Measurements from ENCODE around the gene ERI2. TPM values are rescaled to one million over a fixed set of nuclear protein-coding genes. Genes with fewer than 3 reads are reported as not detected.

ERI2 gene
- total and polyA plus RNA-seq, 2 of the 13 experiments (the other 11 are each of a cell fraction or from before 2014, with no cell fraction given) = 17.4 to 41.3 TPM

DNA sequence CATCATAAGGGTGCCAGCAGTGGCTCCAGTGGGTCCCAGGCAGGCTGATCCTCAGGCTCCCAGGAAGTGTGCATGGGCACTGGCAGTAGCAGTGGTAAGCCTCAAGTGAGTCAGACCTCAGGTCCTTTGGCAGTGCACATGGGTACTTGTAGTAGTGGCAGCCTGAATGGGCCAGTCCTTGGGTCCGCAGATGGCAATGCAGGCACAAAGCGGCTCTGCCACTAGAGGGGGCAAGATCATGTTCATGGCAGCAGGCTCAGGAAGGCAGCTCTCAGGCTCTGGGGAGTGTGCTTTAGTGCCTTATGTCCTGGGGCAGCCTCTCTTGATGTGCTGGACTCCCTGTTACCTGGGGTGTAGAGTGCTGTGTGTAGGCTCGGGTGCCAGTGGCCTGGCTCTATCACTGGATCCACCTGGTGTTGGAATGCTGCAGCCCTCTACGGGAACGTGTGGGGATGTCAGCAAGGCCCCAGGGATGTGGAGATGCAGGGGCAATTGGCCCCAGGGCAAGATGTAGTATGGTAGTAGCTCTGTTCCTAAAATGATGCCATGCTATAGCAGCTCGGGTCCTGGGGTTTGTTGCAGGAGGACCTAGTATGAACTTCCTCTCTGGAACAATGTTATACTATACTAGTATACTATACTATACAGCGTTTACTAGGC lies 31.4 kb downstream of the ERI2 start (continued):
- no peak for TF ChIP-seq ATF7 (IDR thresholded peaks at IDR 0.05)
- no peak for TF ChIP-seq ATF7 (CRISPR knock-in tag; IDR thresholded peaks at IDR 0.05)
- no peak for TF ChIP-seq NR2F1 (CRISPR knock-in tag; IDR thresholded peaks at IDR 0.05)
- TF ChIP-seq, protein P1, sequence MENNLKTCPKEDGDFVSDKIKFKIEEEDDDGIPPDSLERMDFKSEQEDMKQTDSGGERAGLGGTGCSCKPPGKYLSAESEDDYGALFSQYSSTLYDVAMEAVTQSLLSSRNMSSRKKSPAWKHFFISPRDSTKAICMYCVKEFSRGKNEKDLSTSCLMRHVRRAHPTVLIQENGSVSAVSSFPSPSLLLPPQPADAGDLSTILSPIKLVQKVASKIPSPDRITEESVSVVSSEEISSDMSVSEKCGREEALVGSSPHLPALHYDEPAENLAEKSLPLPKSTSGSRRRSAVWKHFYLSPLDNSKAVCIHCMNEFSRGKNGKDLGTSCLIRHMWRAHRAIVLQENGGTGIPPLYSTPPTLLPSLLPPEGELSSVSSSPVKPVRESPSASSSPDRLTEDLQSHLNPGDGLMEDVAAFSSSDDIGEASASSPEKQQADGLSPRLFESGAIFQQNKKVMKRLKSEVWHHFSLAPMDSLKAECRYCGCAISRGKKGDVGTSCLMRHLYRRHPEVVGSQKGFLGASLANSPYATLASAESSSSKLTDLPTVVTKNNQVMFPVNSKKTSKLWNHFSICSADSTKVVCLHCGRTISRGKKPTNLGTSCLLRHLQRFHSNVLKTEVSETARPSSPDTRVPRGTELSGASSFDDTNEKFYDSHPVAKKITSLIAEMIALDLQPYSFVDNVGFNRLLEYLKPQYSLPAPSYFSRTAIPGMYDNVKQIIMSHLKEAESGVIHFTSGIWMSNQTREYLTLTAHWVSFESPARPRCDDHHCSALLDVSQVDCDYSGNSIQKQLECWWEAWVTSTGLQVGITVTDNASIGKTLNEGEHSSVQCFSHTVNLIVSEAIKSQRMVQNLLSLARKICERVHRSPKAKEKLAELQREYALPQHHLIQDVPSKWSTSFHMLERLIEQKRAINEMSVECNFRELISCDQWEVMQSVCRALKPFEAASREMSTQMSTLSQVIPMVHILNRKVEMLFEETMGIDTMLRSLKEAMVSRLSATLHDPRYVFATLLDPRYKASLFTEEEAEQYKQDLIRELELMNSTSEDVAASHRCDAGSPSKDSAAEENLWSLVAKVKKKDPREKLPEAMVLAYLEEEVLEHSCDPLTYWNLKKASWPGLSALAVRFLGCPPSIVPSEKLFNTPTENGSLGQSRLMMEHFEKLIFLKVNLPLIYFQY (CRISPR knock-in tag; IDR thresholded peaks at IDR 0.05; ENCODE audit: borderline replicate concordance) = peak; percentile 57; the same call in 1 of the 2 replicates
- TF ChIP-seq, protein P2, sequence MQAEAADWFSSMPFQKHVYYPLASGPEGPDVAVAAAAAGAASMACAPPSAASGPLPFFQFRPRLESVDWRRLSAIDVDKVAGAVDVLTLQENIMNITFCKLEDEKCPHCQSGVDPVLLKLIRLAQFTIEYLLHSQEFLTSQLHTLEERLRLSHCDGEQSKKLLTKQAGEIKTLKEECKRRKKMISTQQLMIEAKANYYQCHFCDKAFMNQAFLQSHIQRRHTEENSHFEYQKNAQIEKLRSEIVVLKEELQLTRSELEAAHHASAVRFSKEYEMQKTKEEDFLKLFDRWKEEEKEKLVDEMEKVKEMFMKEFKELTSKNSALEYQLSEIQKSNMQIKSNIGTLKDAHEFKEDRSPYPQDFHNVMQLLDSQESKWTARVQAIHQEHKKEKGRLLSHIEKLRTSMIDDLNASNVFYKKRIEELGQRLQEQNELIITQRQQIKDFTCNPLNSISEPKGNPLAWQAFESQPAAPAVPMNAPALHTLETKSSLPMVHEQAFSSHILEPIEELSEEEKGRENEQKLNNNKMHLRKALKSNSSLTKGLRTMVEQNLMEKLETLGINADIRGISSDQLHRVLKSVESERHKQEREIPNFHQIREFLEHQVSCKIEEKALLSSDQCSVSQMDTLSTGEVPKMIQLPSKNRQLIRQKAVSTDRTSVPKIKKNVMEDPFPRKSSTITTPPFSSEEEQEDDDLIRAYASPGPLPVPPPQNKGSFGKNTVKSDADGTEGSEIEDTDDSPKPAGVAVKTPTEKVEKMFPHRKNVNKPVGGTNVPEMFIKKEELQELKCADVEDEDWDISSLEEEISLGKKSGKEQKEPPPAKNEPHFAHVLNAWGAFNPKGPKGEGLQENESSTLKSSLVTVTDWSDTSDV (CRISPR knock-in tag; IDR thresholded peaks at IDR 0.05) = no peak
- peak; percentile 46; the same call in 1 of the 2 replicates for TF ChIP-seq ZMYM4 (CRISPR knock-in tag; IDR thresholded peaks at IDR 0.05)
- TF ChIP-seq FOXA3 (CRISPR knock-in tag; IDR thresholded peaks at IDR 0.05) = no peak
- peak; percentile 49; the same call in 1 of the 2 replicates for TF ChIP-seq ZNF724P (CRISPR knock-in tag; IDR thresholded peaks at IDR 0.05; ENCODE audit: borderline replicate concordance)
- TF ChIP-seq ZSCAN29 (CRISPR knock-in tag; conservative IDR thresholded peaks at IDR 0.05) = no peak
- TF ChIP-seq, protein P3, sequence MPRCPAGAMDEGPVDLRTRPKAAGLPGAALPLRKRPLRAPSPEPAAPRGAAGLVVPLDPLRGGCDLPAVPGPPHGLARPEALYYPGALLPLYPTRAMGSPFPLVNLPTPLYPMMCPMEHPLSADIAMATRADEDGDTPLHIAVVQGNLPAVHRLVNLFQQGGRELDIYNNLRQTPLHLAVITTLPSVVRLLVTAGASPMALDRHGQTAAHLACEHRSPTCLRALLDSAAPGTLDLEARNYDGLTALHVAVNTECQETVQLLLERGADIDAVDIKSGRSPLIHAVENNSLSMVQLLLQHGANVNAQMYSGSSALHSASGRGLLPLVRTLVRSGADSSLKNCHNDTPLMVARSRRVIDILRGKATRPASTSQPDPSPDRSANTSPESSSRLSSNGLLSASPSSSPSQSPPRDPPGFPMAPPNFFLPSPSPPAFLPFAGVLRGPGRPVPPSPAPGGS (CRISPR knock-in tag; IDR thresholded peaks at IDR 0.05) = peak; percentile 58; the same call in 1 of the 2 replicates
- no peak for TF ChIP-seq ZNF256 (CRISPR knock-in tag; conservative IDR thresholded peaks at IDR 0.05)
- peak; percentile 40; the same call in 1 of the 2 replicates for TF ChIP-seq SAP130 (CRISPR knock-in tag; IDR thresholded peaks at IDR 0.05; ENCODE audit: low read depth)
- no peak for TF ChIP-seq MATR3 (CRISPR knock-in tag; IDR thresholded peaks at IDR 0.05)
- peak; percentile 21; the same call in 1 of the 2 replicates for TF ChIP-seq SIX1 (CRISPR knock-in tag; IDR thresholded peaks at IDR 0.05; ENCODE audit: borderline replicate concordance)
- 0 out of 2 replicates have a peak, but pooled peaks have one; percentile 48 for TF ChIP-seq ZNF468 (CRISPR knock-in tag; IDR thresholded peaks at IDR 0.05)
- no peak for TF ChIP-seq BHLHE40 (IDR thresholded peaks at IDR 0.05; ENCODE audit: low read length)
- TF ChIP-seq, protein P4, sequence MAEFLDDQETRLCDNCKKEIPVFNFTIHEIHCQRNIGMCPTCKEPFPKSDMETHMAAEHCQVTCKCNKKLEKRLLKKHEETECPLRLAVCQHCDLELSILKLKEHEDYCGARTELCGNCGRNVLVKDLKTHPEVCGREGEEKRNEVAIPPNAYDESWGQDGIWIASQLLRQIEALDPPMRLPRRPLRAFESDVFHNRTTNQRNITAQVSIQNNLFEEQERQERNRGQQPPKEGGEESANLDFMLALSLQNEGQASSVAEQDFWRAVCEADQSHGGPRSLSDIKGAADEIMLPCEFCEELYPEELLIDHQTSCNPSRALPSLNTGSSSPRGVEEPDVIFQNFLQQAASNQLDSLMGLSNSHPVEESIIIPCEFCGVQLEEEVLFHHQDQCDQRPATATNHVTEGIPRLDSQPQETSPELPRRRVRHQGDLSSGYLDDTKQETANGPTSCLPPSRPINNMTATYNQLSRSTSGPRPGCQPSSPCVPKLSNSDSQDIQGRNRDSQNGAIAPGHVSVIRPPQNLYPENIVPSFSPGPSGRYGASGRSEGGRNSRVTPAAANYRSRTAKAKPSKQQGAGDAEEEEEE (CRISPR knock-in tag; IDR thresholded peaks at IDR 0.05; ENCODE audit: borderline replicate concordance) = no peak
- no peak for TF ChIP-seq RFXAP (CRISPR knock-in tag; IDR thresholded peaks at IDR 0.05; ENCODE audit: borderline replicate concordance)
- peak; percentile 60 for TF ChIP-seq SALL1 (CRISPR knock-in tag; IDR thresholded peaks at IDR 0.05)
- TF ChIP-seq HNRNPL (IDR thresholded peaks at IDR 0.05; ENCODE audit: low read depth, low read length) = peak; percentile 67; the same call in 1 of the 2 replicates
- peak; percentile 71; the same call in 1 of the 2 replicates for TF ChIP-seq ZNF788 (CRISPR knock-in tag; IDR thresholded peaks at IDR 0.05; ENCODE audit: borderline replicate concordance)

Measured in HepG2 (cell line).